Chondrocyte (in vitro differentiated cells): Measurements from ENCODE around the gene SOHLH1. TPM values are rescaled to one million over a fixed set of nuclear protein-coding genes. Genes with fewer than 3 reads are reported as not detected.

Experiments used
- DNase-seq: peaks from one replicate; pipeline ENCODE4 v3.0.0; 2021; ENCODE audit warnings: mixed read lengths, low spot score
- H3K27ac Mint-ChIP-seq: one replicate; pipeline ENCODE4 v1.8.0; 2021; ENCODE audit warnings: mild to moderate bottlenecking, moderate library complexity, mixed read lengths; ENCODE audit not compliant: unreplicated experiment
- H3K27me3 Mint-ChIP-seq: 2 replicates; pipeline ENCODE4 v1.8.0; 2021; ENCODE audit warnings: low read depth, mixed read lengths
- H3K36me3 Mint-ChIP-seq: 2 replicates; pipeline ENCODE4 v1.8.0; 2021; ENCODE audit warnings: low read depth, mixed read lengths
- H3K4me1 Mint-ChIP-seq: 2 replicates; pipeline ENCODE4 v1.8.0; 2021; ENCODE audit warnings: low read depth, mild to moderate bottlenecking, mixed read lengths
- H3K4me3 Mint-ChIP-seq: one replicate; pipeline ENCODE4 v1.8.0; 2021; ENCODE audit warnings: mild to moderate bottlenecking, moderate library complexity, mixed read lengths; ENCODE audit not compliant: unreplicated experiment
- H3K9me3 Mint-ChIP-seq: 2 replicates; pipeline ENCODE4 v1.8.0; 2021; ENCODE audit warnings: low read depth, mixed read lengths
- CTCF ChIP-seq: fragments of 200-600 bp; sonication (generic); IDR thresholded peaks from 2 replicates; pipeline ENCODE4 v1.5.0; 2021; ENCODE audit warnings: antibody characterized with exemption, mild to moderate bottlenecking, moderate library complexity
- total RNA-seq: library from RNA; stranded (reverse); gene quantifications from 3 replicates; pipeline ENCODE4 v1.2.1, GENCODE V29; 2021

SOHLH1 gene
- total RNA-seq, 1 donor from 2014 or later, result not detected

GRCh38 chr9:135693771-135694170 is 5.5 kb downstream of the SOHLH1 start:
- H3K4me3 Mint-ChIP-seq, result no peak overlapping the region

GRCh38 chr9:135693265-135693664 is 6.0 kb downstream of the SOHLH1 start:
- Mint-ChIP-seq H3K36me3 (no peaks in the 10 kb centered on the region), H3K4me3 (no peak overlapping the region), H3K27ac (no peak overlapping the region), H3K4me1 (no peaks in the 10 kb centered on the region), H3K9me3 (no peaks in the 10 kb centered on the region), H3K27me3 (peaks cover 36% of the 10 kb centered on the region)
- TF ChIP-seq CTCF, result no peak
- DNase-seq, result no peak

More at GRCh38 chr9:135693771-135694170, 5.5 kb downstream of the SOHLH1 start:
- no peak for TF ChIP-seq CTCF
- no peaks in the 10 kb centered on the region for H3K36me3 Mint-ChIP-seq
- DNase-seq, result no peak
- no peak overlapping the region for H3K27ac Mint-ChIP-seq
- no peaks in the 10 kb centered on the region for H3K4me1 Mint-ChIP-seq
- H3K27me3 Mint-ChIP-seq, result peaks cover 35% of the 10 kb centered on the region
- H3K9me3 Mint-ChIP-seq, result no peaks in the 10 kb centered on the region

GRCh38 chr9:135692410-135692809 is 6.9 kb downstream of the SOHLH1 start:
- no peak for TF ChIP-seq CTCF
- no peak for DNase-seq

GRCh38 chr9:135690836-135691570 is 8.3 kb downstream of the SOHLH1 start:
- H3K27me3 Mint-ChIP-seq, result peaks cover 31% of the 10 kb centered on the region
- H3K36me3 Mint-ChIP-seq, result no peaks in the 10 kb centered on the region
- no peak for TF ChIP-seq CTCF
- H3K9me3 Mint-ChIP-seq, result no peaks in the 10 kb centered on the region
- H3K27ac Mint-ChIP-seq, result no peak overlapping the region
- H3K4me3 Mint-ChIP-seq, result no peak overlapping the region
- no peaks in the 10 kb centered on the region for H3K4me1 Mint-ChIP-seq
- no peak for DNase-seq

More at GRCh38 chr9:135692410-135692809, 6.9 kb downstream of the SOHLH1 start:
- Mint-ChIP-seq H3K4me1 (no peaks in the 10 kb centered on the region), H3K27me3 (peaks cover 36% of the 10 kb centered on the region), H3K9me3 (no peaks in the 10 kb centered on the region), H3K36me3 (no peaks in the 10 kb centered on the region), H3K27ac (no peak overlapping the region), H3K4me3 (no peak overlapping the region)

- TF ChIP-seq CTCF, result no peak
- no peak for DNase-seq
- Mint-ChIP-seq H3K4me1 (no peaks in the 10 kb centered on the region), H3K27me3 (peaks cover 33% of the 10 kb centered on the region), H3K27ac (no peak overlapping the region), H3K4me3 (no peak overlapping the region), H3K9me3 (no peaks in the 10 kb centered on the region), H3K36me3 (no peaks in the 10 kb centered on the region)
Observed at GRCh38 chr9:135689011-135689410, 10.3 kb downstream of the SOHLH1 start.
